HEK293T (cell line): Measurements from ENCODE around the gene MYLK4.

Experiments
- CTCF ChIA-PET: fragments of 350-600 bp; formaldehyde crosslinking; extraction: SDS; loops from one replicate; lab custom pipeline; 2021; ENCODE audit warnings: antibody characterized with exemption, inconsistent platforms; lab: Yijun Ruan, JAX
- POLR2A ChIA-PET: fragments of 350-600 bp; formaldehyde crosslinking; extraction: SDS; loops from one replicate; lab custom pipeline; 2020; ENCODE audit warnings: antibody characterized with exemption, inconsistent platforms; lab: Yijun Ruan, JAX
- DNase-seq: peaks from one replicate; pipeline ENCODE4 v3.0.0; 2012; ENCODE audit warnings: mixed read lengths; ENCODE audit errors: extremely low spot score
- ARNT ChIP-seq: fragments of 450-650 bp; IDR thresholded peaks from 2 replicates; pipeline ENCODE4 v1.6.1; 2017; ENCODE audit warnings: mild to moderate bottlenecking
- BHLHE40 ChIP-seq: fragments of 450-650 bp; IDR thresholded peaks from 2 replicates; pipeline ENCODE4 v1.6.1; 2016; ENCODE audit warnings: mild to moderate bottlenecking, moderate library complexity, borderline replicate concordance
- CTBP1 ChIP-seq: fragments of 450-650 bp; IDR thresholded peaks from 2 replicates; pipeline ENCODE4 v1.6.1; 2016; ENCODE audit warnings: borderline replicate concordance
- ELF4 ChIP-seq: fragments of 450-650 bp; IDR thresholded peaks from 2 replicates; pipeline ENCODE4 v1.6.1; 2017; ENCODE audit warnings: antibody characterized with exemption
- FOXA1 ChIP-seq: fragments of 450-650 bp; IDR thresholded peaks from 2 replicates; pipeline ENCODE4 v1.6.1; 2016; ENCODE audit warnings: mild to moderate bottlenecking
- FOXK2 ChIP-seq: fragments of 450-650 bp; IDR thresholded peaks from 2 replicates; pipeline ENCODE4 v1.6.1; 2016; ENCODE audit warnings: mild to moderate bottlenecking
- FOXM1 ChIP-seq: fragments of 450-650 bp; IDR thresholded peaks from 2 replicates; pipeline ENCODE4 v1.6.1; 2017; ENCODE audit warnings: mild to moderate bottlenecking, borderline replicate concordance
- HDGF ChIP-seq: fragments of 450-650 bp; IDR thresholded peaks from 2 replicates; pipeline ENCODE4 v1.6.1; 2017; ENCODE audit warnings: antibody characterized with exemption, borderline replicate concordance
- L3MBTL2 ChIP-seq: fragments of 450-650 bp; conservative IDR thresholded peaks from 2 replicates; pipeline ENCODE4 v1.6.1; 2016; ENCODE audit warnings: mild to moderate bottlenecking
- LEF1 ChIP-seq: fragments of 450-650 bp; IDR thresholded peaks from 2 replicates; pipeline ENCODE4 v1.6.1; 2017; ENCODE audit warnings: mild to moderate bottlenecking, borderline replicate concordance
- NFRKB ChIP-seq: fragments of 450-650 bp; IDR thresholded peaks from 2 replicates; pipeline ENCODE4 v1.6.1; 2016; ENCODE audit warnings: mild to moderate bottlenecking, moderate library complexity
- SP1 ChIP-seq: fragments of 450-650 bp; IDR thresholded peaks from 2 replicates; pipeline ENCODE4 v1.6.1; 2017
- SUZ12 ChIP-seq: fragments of 450-650 bp; IDR thresholded peaks from 2 replicates; pipeline ENCODE4 v1.6.1; 2016; ENCODE audit warnings: mild to moderate bottlenecking
- TARDBP ChIP-seq: fragments of 450-650 bp; IDR thresholded peaks from 2 replicates; pipeline ENCODE4 v1.6.1; 2016
- ZNF384 ChIP-seq: fragments of 450-650 bp; IDR thresholded peaks from 2 replicates; pipeline ENCODE4 v1.6.1; 2016
- TF ChIP-seq, protein P1 (sequence below): fragments of 450-650 bp; IDR thresholded peaks from 2 replicates; pipeline ENCODE4 v1.6.1; 2016

The MYLK4 gene

DNA sequence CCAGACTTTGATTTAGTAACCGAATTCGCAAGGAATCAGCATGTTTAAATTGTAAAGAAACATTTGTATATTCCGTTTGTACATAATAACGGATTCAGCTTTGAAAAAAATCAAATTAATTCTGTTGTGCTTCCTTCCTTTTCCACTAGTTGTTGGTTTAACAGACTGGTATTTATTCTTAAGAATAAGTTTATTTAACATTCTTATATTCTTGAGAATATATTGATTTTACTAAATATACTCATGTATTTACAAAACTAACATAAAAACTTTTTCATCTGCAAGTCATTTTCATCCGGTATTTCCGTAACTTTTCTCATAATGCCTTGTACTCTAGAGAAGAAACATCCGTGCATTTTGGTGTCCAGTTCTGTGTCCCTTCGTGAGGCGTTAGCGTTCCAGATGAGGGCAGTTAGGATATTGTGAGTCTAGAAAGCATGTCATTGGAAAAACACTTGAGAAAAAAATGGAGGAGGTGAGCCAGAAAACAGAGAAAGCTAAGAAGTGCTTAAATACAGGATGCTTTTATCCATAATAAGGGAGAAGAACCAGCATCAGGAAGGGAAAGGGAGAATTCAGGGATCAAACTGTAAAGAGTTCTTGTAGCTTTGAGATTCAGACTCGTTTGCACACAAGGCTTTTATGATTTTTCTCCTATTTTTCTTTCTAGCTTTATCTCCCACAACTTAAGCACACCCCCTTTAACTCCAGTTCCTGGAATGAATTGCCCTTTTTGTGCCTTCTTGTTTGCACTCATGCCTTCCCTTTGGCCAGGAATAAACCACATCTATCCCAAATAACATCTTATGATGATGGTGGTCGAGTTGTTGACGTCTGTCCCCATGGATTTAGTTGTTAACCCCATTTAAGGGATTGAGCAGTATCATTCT is 16.3 kb upstream of the MYLK4 start:
- DNase-seq = no peak
- ChIA-PET CTCF (interaction anchor here (0.6 to 1.4 kb wide), 7 partner anchors 17 to 223 kb away, joined by 3 to 10 read pairs (median 3); partner anchors contain the start of gene MYLK4), POLR2A (interaction anchor here (1.2 to 1.8 kb wide), 2 partner anchors 24 to 52 kb away, joined by 3 to 4 read pairs; no protein-coding TSS in a partner anchor)
- no peak for TF ChIP-seq ZNF384
- TF ChIP-seq L3MBTL2 = no peak
- no peak for TF ChIP-seq LEF1
- no peak for TF ChIP-seq SUZ12
- no peak for TF ChIP-seq FOXK2
- no peak for TF ChIP-seq BHLHE40
- no peak for TF ChIP-seq SP1
- no peak for TF ChIP-seq FOXA1
- TF ChIP-seq, protein P1, sequence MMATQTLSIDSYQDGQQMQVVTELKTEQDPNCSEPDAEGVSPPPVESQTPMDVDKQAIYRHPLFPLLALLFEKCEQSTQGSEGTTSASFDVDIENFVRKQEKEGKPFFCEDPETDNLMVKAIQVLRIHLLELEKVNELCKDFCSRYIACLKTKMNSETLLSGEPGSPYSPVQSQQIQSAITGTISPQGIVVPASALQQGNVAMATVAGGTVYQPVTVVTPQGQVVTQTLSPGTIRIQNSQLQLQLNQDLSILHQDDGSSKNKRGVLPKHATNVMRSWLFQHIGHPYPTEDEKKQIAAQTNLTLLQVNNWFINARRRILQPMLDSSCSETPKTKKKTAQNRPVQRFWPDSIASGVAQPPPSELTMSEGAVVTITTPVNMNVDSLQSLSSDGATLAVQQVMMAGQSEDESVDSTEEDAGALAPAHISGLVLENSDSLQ = no peak
- TF ChIP-seq CTBP1 = no peak
- TF ChIP-seq FOXM1 = no peak
- no peak for TF ChIP-seq NFRKB
- no peak for TF ChIP-seq HDGF

DNA sequence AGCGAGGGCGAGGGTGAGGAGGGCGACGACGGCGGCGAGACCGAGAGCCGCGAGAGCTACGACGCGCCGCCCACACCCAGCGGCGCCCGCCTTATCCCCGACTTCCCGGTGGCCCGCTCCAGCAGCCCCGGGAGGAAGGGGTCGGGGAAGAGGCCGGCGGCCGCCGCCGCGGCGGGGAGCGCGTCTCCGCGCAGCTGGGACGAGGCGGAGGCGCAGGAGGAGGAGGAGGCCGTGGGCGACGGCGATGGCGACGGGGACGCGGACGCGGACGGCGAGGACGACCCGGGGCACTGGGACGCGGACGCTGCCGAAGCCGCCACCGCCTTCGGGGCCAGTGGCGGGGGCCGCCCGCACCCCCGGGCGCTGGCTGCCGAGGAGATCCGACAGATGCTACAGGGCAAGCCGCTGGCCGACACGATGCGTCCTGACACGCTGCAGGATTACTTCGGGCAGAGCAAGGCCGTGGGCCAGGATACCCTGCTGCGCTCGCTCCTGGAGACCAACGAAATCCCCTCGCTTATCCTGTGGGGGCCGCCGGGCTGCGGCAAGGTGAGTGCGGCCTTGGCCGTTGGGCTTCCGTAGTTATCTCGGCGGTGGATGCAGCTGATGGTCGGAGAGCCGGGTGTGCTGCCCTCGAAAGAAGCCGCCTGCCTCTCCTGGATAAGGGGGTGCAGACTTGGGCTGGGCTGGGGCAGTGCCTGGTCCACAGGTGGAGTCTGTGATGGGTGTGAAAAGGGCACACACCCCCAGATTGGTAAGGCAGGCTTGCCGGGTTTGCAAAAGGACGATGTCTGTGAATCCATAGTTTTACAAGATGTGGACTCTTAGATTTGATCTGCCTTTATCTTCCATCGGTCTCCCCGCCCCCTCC is 15.4 kb upstream of the MYLK4 start:
- ChIA-PET POLR2A (interaction anchor here (0.5 to 1.8 kb wide), 10 partner anchors 10 to 302 kb away, joined by 3 to 5 read pairs (median 3); partner anchors contain the start of genes RIPK1 and SERPINB1), CTCF (interaction anchor here (1.0 to 1.4 kb wide), 4 partner anchors 20 to 81 kb away, joined by 3 to 5 read pairs (median 4); no protein-coding TSS in a partner anchor)
- DNase-seq = no peak
- TF ChIP-seq L3MBTL2 (peak; percentile 11; the same call in 1 of the 2 replicates), ARNT (no peak), CTBP1 (no peak), TARDBP (no peak), FOXM1 (no peak), ELF4 (no peak), BHLHE40 (no peak)

DNA sequence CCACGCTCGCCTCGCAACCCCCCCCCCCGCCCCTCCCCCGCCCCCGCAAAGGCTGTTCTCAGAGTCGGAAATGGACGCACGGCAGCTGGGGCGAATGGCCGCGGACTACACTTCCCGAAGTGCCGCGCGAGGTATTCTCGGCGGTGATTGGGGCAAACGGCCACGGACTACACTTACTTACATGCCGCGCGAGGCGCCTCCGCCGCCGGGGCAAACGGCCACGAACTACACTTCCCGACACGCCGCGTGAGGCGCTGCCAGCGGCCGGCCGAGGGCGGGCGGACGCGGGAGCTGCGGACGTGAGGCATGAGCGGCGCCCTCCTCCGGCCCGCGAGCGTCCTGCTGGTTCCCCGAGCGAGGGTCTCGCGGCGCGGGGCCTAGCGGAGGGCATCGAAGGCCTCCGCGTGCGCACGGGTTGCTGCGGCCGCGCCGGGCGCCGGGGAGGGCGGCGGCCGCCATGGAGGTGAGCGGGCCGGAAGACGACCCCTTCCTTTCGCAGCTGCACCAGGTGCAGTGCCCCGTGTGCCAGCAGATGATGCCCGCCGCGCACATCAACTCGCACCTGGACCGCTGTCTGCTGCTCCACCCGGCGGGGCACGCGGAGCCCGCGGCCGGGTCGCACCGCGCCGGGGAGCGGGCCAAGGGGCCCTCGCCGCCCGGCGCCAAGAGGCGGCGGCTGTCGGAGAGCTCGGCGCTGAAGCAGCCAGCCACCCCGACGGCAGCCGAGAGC is 14.6 kb upstream of the MYLK4 start, which contains the start of gene WRNIP1:
Gene WRNIP1 (plus strand): TSS at position 228 of the 730 bp plus-strand sequence. CDS start 230 bp downstream, at position 458.
- DNase-seq = peak; percentile 93
- CTCF ChIA-PET = interaction anchor here (1.2 kb wide), 1 partner anchor 21 kb away, joined by 3 read pairs; no protein-coding TSS in a partner anchor
- TF ChIP-seq ZNF384 (no peak), ARNT (peak; percentile 82), TARDBP (peak; percentile 80; the same call in 1 of the 2 replicates), LEF1 (peak; percentile 82), ELF4 (no peak), FOXM1 (peak; percentile 41; the same call in 1 of the 2 replicates)
- POLR2A ChIA-PET = interaction anchor here (0.5 to 1.8 kb wide), 12 partner anchors 11 to 1159 kb away, joined by 3 to 5 read pairs (median 3); partner anchors contain the start of genes RIPK1 and SERPINB1

DNA sequence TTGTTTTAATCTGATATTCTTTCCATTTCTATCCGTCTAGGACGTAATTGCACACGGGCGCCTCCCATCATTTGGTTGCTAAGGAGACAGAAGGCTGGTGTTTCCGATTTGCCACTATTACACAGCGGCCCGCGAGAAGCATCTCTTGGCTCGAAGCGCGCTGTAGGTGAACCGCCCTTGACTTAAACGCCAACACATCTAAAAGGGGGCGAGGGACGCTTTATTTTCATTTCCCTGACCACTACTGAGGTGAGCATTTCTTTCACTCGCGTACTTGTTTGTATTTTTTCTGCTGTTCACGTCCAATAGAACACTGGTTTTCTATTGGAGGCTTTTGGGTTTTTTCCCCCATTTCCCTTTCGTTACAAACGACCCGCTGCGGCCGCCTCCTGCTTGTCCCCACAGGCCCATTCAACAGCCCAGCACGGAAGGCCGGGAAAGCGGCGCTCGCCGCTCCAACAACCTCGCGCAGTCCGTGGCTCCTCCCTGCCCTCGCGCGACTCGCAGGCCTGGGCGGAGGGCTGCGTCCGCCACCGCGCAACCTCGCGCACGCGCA is 14.0 kb upstream of the MYLK4 start:
- POLR2A ChIA-PET = interaction anchor here (0.6 to 1.5 kb wide), 5 partner anchors 13 to 1158 kb away, joined by 3 to 5 read pairs (median 3); partner anchors contain the start of gene RIPK1

DNA sequence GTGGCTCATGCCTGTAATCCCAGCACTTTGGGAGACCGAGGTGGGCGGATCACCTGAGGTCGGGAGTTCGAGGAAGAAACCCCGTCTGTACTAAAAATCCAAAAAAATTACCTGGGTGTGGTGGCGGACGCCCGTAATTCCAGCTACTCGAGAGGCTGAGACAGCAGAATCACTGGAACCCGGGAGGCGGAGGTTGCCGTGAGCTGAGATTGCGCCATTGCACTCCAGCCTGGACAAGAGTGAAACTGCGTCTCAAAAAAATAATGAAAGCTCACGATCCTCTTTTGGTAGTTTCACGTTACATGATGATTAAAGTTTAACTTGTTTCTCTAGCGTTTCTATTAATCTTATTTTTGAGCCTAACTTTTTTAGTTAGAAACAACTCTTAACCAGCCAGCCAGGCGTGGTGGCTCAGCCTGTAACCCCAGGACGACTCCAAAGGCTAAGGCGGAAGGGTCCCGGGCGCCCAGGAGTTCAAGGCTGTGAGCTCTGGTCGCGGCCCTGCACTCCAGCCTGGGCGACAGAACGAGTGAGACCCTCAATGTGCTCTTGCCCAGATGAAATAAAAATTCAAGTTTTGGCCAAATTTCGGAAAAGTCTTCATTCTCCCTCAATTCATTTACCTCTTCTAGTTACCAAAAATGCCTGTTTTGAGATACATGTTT is 13.3 kb upstream of the MYLK4 start:
- no peak for TF ChIP-seq BHLHE40
- TF ChIP-seq SP1 = no peak
- no peak for TF ChIP-seq FOXM1
- no peak for DNase-seq
- CTCF ChIA-PET = interaction anchor here (0.7 to 2.7 kb wide), 5 partner anchors 14 to 71 kb away, joined by 3 to 18 read pairs (median 3); no protein-coding TSS in a partner anchor
- POLR2A ChIA-PET = interaction anchor here (1.3 to 1.7 kb wide), 3 partner anchors 9 to 26 kb away, joined by 3 to 4 read pairs (median 3); partner anchors contain the start of gene MYLK4

More for the DNA sequence above, 14.0 kb upstream of the MYLK4 start:
- CTCF ChIA-PET = interaction anchor here (0.7 to 1.2 kb wide), 2 partner anchors 14 to 20 kb away, joined by 3 read pairs; no protein-coding TSS in a partner anchor
- 0 out of 2 replicates have a peak, but pooled peaks have one; percentile 18 for TF ChIP-seq ELF4
- no peak for TF ChIP-seq BHLHE40
- peak; percentile 73 for TF ChIP-seq L3MBTL2
- 0 out of 2 replicates have a peak, but pooled peaks have one; percentile 37 for TF ChIP-seq CTBP1
- no peak for DNase-seq
